Right atrium auricular region (tissue), 2 donors: Measurements from ENCODE around the gene USP11. TPM values are rescaled to one million over a fixed set of nuclear protein-coding genes. Genes with fewer than 3 reads are reported as not detected.

ENCODE experiments used
- DNase-seq: peaks from one replicate; pipeline ENCODE4 v3.0.0-alpha.2; 2019; ENCODE audit warnings: low spot score
- H3K27ac ChIP-seq, 2 donors: fragments of 200-600 bp; sonication (generic); 1 replicate in 1 of 2; 2 replicates in 1 of 2; pipeline ENCODE4 v1.5.1; 2016 to 2019
- H3K27me3 ChIP-seq, 2 donors: fragments of 200-600 bp; sonication (generic); one replicate each; pipeline versions ENCODE4 v1.5.1 to v1.6.0; 2017 to 2019
- H3K36me3 ChIP-seq: fragments of 200-600 bp; sonication (generic); one replicate; pipeline ENCODE4 v1.5.1; 2016
- H3K4me1 ChIP-seq, 2 donors: fragments of 200-600 bp; sonication (generic); one replicate each; pipeline versions ENCODE4 v1.5.1 to v1.6.0; 2017 to 2019
- H3K4me3 ChIP-seq, 2 donors: fragments of 200-600 bp; sonication (generic); 1 replicate in 1 of 2; 2 replicates in 1 of 2; pipeline ENCODE4 v1.5.1; 2017 to 2019; ENCODE audit warnings: mild to moderate bottlenecking in 1 of 2, moderate library complexity in 1 of 2
- H3K9me3 ChIP-seq, 2 donors: fragments of 200-600 bp; sonication (generic); one replicate each; pipeline ENCODE4 v1.5.1; 2019
- total RNA-seq, 2 donors: library from RNA; depleted of rRNA; stranded (reverse); fragments of >200 nt; gene quantifications; one replicate each; pipeline ENCODE4 v1.1.0, GENCODE V29; 2016
- TF ChIP-seq, protein P1 (sequence below), 2 donors: fragments of 200-600 bp; sonication (generic); IDR thresholded peaks; one replicate each; pipeline ENCODE4 v1.5.1; 2019; ENCODE audit warnings: antibody characterized with exemption in 2 of 2

USP11 gene
- total RNA-seq, 2 donors from 2014 or later, result 35.2 to 63.6 TPM

DNA sequence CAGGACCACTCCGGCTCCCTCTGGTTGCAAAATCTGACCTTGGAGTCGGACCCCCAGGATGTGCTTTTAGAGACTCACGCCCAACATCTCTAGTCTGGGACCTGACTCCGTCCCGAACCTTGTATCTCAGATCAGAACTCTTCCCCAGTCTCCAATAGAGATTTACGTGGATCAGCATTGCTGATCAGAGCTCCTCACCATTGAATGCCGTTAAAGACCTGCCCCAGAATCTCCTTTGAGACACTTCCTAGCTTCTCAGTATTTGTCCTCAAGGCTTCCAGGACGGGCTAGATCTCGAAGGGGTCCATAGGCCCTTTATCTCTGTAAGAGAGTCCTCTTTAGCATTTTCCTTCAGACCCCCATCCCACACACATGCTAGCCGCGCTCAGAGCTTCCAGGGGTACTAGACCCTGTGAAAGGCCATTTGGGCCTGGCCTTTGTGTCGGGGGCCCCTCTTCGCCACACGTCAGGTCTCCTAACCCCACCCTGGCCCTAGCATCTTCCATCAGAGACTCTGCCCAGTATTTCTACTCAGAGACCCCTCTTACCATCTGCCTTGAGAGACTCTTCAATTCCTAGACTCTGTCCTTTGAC lies 38.5 kb upstream of the USP11 start:
- Histone ChIP-seq H3K4me3 (peak overlapping the region; percentile 80 to 85), H3K9me3 (no peaks in the 10 kb centered on the region), H3K36me3 (peaks cover 13% of the 10 kb centered on the region), H3K4me1 (peaks cover 0 to 60% of the 10 kb centered on the region in 2 donors), H3K27me3 (no peaks in the 10 kb centered on the region), H3K27ac (peak overlapping the region; percentile 96 to 98)
- TF ChIP-seq, protein P1, sequence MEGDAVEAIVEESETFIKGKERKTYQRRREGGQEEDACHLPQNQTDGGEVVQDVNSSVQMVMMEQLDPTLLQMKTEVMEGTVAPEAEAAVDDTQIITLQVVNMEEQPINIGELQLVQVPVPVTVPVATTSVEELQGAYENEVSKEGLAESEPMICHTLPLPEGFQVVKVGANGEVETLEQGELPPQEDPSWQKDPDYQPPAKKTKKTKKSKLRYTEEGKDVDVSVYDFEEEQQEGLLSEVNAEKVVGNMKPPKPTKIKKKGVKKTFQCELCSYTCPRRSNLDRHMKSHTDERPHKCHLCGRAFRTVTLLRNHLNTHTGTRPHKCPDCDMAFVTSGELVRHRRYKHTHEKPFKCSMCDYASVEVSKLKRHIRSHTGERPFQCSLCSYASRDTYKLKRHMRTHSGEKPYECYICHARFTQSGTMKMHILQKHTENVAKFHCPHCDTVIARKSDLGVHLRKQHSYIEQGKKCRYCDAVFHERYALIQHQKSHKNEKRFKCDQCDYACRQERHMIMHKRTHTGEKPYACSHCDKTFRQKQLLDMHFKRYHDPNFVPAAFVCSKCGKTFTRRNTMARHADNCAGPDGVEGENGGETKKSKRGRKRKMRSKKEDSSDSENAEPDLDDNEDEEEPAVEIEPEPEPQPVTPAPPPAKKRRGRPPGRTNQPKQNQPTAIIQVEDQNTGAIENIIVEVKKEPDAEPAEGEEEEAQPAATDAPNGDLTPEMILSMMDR (IDR thresholded peaks at IDR 0.05), result no peak
- DNase-seq, result no peak

DNA sequence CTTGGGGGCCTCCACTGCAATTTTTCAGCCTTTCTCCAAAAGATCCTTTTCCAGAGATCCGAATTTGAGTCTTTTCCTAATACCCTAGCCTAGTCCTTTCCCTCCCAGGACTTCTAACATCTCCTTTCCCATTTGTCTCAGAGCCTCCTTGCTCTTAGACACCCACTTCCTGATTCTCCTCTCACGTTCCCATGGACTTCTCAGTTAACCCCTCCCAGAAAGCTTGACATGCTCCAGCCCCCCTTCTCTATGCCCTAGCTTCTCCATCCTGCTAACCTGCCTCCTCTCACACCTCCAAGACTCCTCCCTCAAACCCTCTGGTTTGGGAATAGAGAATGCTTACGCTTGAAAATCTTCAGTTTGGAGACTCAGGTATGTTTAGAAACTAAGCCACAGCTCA lies 36.7 kb upstream of the USP11 start:
- TF ChIP-seq, protein P1 (IDR thresholded peaks at IDR 0.05), result no peak
- H3K4me3 ChIP-seq, result peak overlapping the region in 1 of 2 donors; percentile 1
- peaks cover 31% of the 10 kb centered on the region for H3K36me3 ChIP-seq
- no peaks in the 10 kb centered on the region for H3K9me3 ChIP-seq
- no peak for DNase-seq
- peak overlapping the region in 1 of 2 donors; percentile 43 for H3K27ac ChIP-seq
- H3K27me3 ChIP-seq, result no peaks in the 10 kb centered on the region
- H3K4me1 ChIP-seq, result peaks cover 0 to 63% of the 10 kb centered on the region in 2 donors

DNA sequence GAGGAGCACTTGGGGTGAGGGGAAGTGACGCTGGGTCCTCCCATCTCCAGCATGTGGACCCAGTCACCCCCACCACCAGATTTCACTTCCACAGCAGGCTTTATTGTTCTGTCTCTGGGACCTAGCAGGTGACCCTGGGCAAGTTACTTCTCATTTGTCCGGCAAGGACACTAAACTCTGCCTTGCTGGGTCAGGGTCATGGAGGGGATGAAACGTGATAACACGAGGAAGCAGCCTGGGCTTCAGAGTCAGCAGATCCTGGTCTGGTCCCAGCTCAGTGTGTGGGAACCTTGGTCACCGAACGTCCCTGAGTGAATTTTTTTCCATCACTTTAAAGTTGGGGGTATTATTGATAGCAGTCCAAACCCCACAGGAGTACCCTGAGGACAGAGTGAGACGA lies 35.3 kb upstream of the USP11 start:
- H3K4me1 ChIP-seq, result peaks cover 0 to 52% of the 10 kb centered on the region in 2 donors
- TF ChIP-seq, protein P1 (IDR thresholded peaks at IDR 0.05), result no peak
- DNase-seq, result no peak
- H3K9me3 ChIP-seq, result no peaks in the 10 kb centered on the region
- no peaks in the 10 kb centered on the region for H3K27me3 ChIP-seq
- no peak overlapping the region for H3K4me3 ChIP-seq
- H3K27ac ChIP-seq, result peak overlapping the region in 1 of 2 donors; percentile 43
- H3K36me3 ChIP-seq, result peaks cover 45% of the 10 kb centered on the region

DNA sequence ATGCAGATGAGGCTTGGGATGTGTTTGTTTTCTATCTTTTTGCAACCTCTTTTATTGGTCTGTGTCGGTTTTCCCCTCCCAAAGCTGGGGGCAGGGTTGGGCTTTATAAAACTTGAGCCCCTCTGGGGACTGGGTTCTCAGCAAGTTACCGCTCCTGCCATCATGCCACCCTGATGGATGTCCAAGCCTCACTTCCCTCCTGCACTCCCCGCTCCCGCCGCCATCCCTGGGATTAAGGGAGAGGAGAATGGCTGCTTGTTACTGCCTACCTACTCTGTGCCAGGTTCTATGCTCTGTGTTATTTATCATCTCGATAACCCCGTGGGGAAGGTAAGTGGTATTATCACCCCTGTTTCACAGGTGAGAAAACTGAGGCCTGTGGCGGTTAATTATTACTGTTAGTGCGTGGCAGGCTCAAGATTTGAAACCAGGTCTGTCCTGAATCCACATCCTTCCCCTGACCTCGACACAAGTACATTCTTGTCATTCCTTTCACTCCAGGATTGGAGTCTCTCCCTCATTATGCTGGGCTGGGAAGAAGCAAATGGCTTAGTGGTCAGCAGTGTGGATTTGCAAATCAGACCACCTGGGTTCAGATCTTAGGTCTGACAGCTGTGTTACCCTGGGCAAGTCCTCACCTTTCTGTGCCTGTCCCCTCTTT lies 34.7 kb upstream of the USP11 start:
- H3K27ac ChIP-seq, result peak overlapping the region in 1 of 2 donors; percentile 24
- TF ChIP-seq, protein P1 (IDR thresholded peaks at IDR 0.05), result no peak
- H3K4me3 ChIP-seq, result no peak overlapping the region

DNA sequence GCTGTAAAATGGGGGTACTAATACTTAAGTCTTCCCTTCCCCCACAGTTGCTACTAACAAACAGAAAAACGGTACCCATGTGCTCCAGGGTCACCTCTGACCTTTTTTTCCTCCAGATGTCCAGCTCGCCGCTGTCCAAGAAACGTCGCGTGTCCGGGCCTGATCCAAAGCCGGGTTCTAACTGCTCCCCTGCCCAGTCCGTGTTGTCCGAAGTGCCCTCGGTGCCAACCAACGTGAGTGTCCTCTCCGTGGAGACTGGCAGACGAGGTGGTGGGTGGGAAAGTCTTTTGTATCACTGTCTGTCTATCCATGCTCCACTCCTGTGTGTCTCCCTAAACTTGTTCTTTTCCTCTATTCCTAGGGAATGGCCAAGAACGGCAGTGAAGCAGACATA lies 34.1 kb upstream of the USP11 start:
- Histone ChIP-seq H3K27ac (no peak overlapping the region), H3K27me3 (no peaks in the 10 kb centered on the region), H3K36me3 (peaks cover 56% of the 10 kb centered on the region), H3K4me3 (no peak overlapping the region), H3K4me1 (peaks cover 0 to 45% of the 10 kb centered on the region in 2 donors), H3K9me3 (no peaks in the 10 kb centered on the region)
- no peak for DNase-seq
- TF ChIP-seq, protein P1 (IDR thresholded peaks at IDR 0.05), result no peak

More for the DNA sequence above, 34.7 kb upstream of the USP11 start:
- no peaks in the 10 kb centered on the region for H3K9me3 ChIP-seq
- H3K27me3 ChIP-seq, result no peaks in the 10 kb centered on the region
- peaks cover 51% of the 10 kb centered on the region for H3K36me3 ChIP-seq
- no peak for DNase-seq
- peaks cover 0 to 48% of the 10 kb centered on the region in 2 donors for H3K4me1 ChIP-seq
